AG04449 (cell line): Measurements from ENCODE around the gene NTF3.

Experiments
- CTCF ChIA-PET: fragments of 350-600 bp; formaldehyde crosslinking; extraction: SDS; loops from one replicate; lab custom pipeline; 2021; ENCODE audit warnings: antibody characterized with exemption; lab: Yijun Ruan, JAX
- POLR2A ChIA-PET: fragments of 400-600, 350-600 bp; formaldehyde crosslinking; extraction: SDS; loops from one replicate; lab custom pipeline; 2020; ENCODE audit warnings: antibody characterized with exemption, inconsistent platforms; lab: Yijun Ruan, JAX
- DNase-seq: peaks from one replicate; pipeline ENCODE4 v3.0.0-alpha.2; 2010; ENCODE audit warnings: low read depth, low spot score
- H3K4me3 ChIP-seq: 2 replicates; pipeline ENCODE4 v1.5.1; 2011; ENCODE audit warnings: low read depth, mild to moderate bottlenecking, control low read depth, low read length
- TF ChIP-seq, protein P1 (sequence below): IDR thresholded peaks from one replicate; pipeline ENCODE4 v1.5.1; 2011; ENCODE audit warnings: mild to moderate bottlenecking, moderate library complexity, low read length, control low read depth, inconsistent platforms; ENCODE audit not compliant: insufficient read depth; ENCODE audit errors: missing control alignments

The NTF3 gene

GRCh38 chr12:5470703-5471102, 38.8 kb downstream of the NTF3 start:
- TF ChIP-seq, protein P1, sequence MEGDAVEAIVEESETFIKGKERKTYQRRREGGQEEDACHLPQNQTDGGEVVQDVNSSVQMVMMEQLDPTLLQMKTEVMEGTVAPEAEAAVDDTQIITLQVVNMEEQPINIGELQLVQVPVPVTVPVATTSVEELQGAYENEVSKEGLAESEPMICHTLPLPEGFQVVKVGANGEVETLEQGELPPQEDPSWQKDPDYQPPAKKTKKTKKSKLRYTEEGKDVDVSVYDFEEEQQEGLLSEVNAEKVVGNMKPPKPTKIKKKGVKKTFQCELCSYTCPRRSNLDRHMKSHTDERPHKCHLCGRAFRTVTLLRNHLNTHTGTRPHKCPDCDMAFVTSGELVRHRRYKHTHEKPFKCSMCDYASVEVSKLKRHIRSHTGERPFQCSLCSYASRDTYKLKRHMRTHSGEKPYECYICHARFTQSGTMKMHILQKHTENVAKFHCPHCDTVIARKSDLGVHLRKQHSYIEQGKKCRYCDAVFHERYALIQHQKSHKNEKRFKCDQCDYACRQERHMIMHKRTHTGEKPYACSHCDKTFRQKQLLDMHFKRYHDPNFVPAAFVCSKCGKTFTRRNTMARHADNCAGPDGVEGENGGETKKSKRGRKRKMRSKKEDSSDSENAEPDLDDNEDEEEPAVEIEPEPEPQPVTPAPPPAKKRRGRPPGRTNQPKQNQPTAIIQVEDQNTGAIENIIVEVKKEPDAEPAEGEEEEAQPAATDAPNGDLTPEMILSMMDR: no peak
- ChIA-PET POLR2A (no interaction called here), CTCF (no interaction called here)
- no peak for DNase-seq
- H3K4me3 ChIP-seq: no peak overlapping the region

GRCh38 chr12:5473076-5473782, 41.3 kb downstream of the NTF3 start:
- CTCF ChIA-PET: interaction anchor here (1.0 to 2.5 kb wide), 4 partner anchors 14 to 302 kb away, joined by 3 to 10 read pairs (median 6); no protein-coding TSS in a partner anchor
- TF ChIP-seq, protein P1: no peak
- H3K4me3 ChIP-seq: no peak overlapping the region
- POLR2A ChIA-PET: no interaction called here
- no peak for DNase-seq

- DNase-seq: no peak
- CTCF ChIA-PET: interaction anchor here (2.2 to 2.5 kb wide), 2 partner anchors 13 to 177 kb away, joined by 8 to 10 read pairs; no protein-coding TSS in a partner anchor
Measured at GRCh38 chr12:5473783-5474116, 41.8 kb downstream of the NTF3 start.

DNA sequence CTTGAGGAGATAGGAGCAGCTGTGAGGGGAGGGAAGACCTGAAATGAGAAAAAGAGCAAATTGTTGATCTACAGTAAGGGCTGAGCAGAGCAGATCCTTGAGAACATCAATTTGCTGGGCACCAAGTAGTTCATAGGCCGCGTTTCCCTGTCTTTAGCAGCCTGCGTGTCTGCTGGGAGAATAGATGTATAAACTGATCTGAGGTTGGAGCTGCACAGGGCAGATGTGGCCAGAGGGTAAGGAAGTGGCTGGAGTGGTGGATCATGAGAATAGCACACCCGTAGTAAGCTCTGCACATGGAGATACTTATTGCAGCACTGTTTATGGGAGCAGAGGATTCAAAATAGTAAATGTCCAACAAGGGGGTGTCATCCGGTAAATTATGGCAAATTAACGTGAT, 44.4 kb downstream of the NTF3 start:
- POLR2A ChIA-PET: no interaction called here
- no peak for DNase-seq

More at GRCh38 chr12:5473783-5474116, 41.8 kb downstream of the NTF3 start:
- TF ChIP-seq, protein P1: no peak
- H3K4me3 ChIP-seq: no peak overlapping the region
- POLR2A ChIA-PET: no interaction called here

GRCh38 chr12:5478081-5478706, 46.3 kb downstream of the NTF3 start:
- TF ChIP-seq, protein P1: no peak
- no peak for DNase-seq
- ChIA-PET POLR2A (no interaction called here), CTCF (interaction anchor here (1.2 to 4.1 kb wide), 3 partner anchors 9 to 171 kb away, joined by 3 to 14 read pairs (median 5); no protein-coding TSS in a partner anchor)
- H3K4me3 ChIP-seq: no peak overlapping the region

More for the DNA sequence above, 44.4 kb downstream of the NTF3 start:
- TF ChIP-seq, protein P1: no peak
- CTCF ChIA-PET: interaction anchor here (0.9 to 1.4 kb wide), 2 partner anchors 19 to 35 kb away, joined by 3 to 4 read pairs; no protein-coding TSS in a partner anchor
- no peak overlapping the region for H3K4me3 ChIP-seq

DNA sequence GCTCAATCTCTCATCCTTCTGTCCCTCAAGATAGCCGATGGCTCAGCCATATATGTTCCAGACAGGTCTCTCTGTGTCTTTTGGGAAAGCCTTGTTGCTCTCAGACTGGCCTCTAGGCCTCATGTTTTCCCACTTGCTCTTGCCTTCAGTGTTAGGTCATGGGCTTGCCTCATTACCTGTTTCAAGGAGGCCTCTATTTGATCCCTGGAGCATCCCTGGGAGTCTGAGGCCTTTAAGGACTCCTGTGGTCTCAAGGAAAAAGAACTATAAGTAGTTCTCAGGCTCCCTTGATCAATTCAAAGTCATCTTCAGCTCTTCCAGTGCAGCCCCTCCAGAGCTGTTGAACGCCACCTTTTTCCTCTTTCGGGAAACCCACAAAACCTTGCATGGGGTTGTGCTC, 47.9 kb downstream of the NTF3 start:
- no peak overlapping the region for H3K4me3 ChIP-seq
- TF ChIP-seq, protein P1: no peak
- no peak for DNase-seq
- ChIA-PET CTCF (interaction anchor here (1.3 to 4.1 kb wide), 2 partner anchors 12 to 169 kb away, joined by 6 to 14 read pairs; no protein-coding TSS in a partner anchor), POLR2A (no interaction called here)
